GM13976 (cell line): ENCODE data around the gene FJX1.

Experiments
- DNase-seq: peaks from one replicate; pipeline ENCODE4 v3.0.0; 2012; ENCODE audit warnings: low spot score
- in situ Hi-C: fragments of 300-500 bp; cut with MboI; formaldehyde crosslinking; loops from one replicate; pipeline ENCODE4 v1.12.0; 2022; ENCODE audit warnings: low sequenced_read_pairs, mixed read lengths, inconsistent platforms; ENCODE audit not compliant: unreplicated experiment
- TF ChIP-seq, protein P1 (sequence below): IDR thresholded peaks from 2 replicates; pipeline ENCODE4 v1.5.1; 2012; ENCODE audit warnings: borderline replicate concordance, mild to moderate bottlenecking; ENCODE audit not compliant: insufficient read depth; ENCODE audit errors: extremely low read depth, missing control alignments, control extremely low read depth

The FJX1 gene

DNA sequence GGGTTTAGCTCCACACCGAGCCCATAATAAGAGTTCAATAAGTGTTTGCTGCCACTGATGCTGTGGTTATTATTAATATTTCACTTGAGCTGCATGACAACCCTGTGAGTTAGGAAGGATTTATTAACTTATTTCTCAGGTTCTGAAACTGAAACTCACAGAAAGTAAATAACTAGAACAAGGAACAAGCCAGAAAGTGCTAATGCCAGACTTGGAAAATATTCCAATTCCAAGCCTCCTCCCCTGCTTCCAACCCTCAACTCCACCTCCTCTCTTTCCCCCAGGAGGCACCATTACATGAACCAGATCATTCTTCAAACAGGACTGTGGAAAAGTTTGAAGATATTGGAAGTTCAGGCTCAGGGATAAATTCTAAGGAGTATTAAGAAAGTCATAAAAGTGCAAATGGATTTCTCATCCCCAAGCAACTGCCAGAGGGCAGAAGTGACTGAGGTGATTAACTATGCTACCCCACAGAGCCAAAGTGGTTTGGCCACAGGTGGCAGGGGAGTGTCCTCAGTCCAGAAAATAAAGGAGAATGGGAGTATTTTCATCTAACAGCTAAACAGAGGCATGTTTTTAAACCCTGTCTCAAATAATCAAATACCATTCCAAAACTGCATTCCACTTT, 3.2 kb upstream of the FJX1 start:
- TF ChIP-seq, protein P1, sequence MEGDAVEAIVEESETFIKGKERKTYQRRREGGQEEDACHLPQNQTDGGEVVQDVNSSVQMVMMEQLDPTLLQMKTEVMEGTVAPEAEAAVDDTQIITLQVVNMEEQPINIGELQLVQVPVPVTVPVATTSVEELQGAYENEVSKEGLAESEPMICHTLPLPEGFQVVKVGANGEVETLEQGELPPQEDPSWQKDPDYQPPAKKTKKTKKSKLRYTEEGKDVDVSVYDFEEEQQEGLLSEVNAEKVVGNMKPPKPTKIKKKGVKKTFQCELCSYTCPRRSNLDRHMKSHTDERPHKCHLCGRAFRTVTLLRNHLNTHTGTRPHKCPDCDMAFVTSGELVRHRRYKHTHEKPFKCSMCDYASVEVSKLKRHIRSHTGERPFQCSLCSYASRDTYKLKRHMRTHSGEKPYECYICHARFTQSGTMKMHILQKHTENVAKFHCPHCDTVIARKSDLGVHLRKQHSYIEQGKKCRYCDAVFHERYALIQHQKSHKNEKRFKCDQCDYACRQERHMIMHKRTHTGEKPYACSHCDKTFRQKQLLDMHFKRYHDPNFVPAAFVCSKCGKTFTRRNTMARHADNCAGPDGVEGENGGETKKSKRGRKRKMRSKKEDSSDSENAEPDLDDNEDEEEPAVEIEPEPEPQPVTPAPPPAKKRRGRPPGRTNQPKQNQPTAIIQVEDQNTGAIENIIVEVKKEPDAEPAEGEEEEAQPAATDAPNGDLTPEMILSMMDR: no peak
- DNase-seq: no peak
- in situ Hi-C loops: loop anchor here (10.0 to 25.0 kb wide), 4 partner anchors 197 to 650 kb away; no protein-coding TSS in a partner anchor

- DNase-seq: peak; percentile 57
- in situ Hi-C loops: loop anchor here (10.0 to 25.0 kb wide), 4 partner anchors 196 to 649 kb away; no protein-coding TSS in a partner anchor
- TF ChIP-seq, protein P1: peak; percentile 55
These were observed 2.0 kb upstream of the FJX1 start for GRCh38 chr11:35615921-35616900.

- in situ Hi-C loops: loop anchor here (10.0 to 25.0 kb wide), 4 partner anchors 195 to 648 kb away; no protein-coding TSS in a partner anchor
- DNase-seq: no peak
- TF ChIP-seq, protein P1: no peak
These were observed 959 bp upstream of the FJX1 start for GRCh38 chr11:35617316-35617686.

GRCh38 chr11:35618497-35619115, 346 bp downstream of the FJX1 start:
- TF ChIP-seq, protein P1: no peak
- peak; percentile 73 for DNase-seq
- in situ Hi-C loops: loop anchor here (10.0 to 25.0 kb wide), 4 partner anchors 194 to 646 kb away; no protein-coding TSS in a partner anchor

- TF ChIP-seq, protein P1: no peak
- peak; percentile 57 for DNase-seq
- in situ Hi-C loops: loop anchor here (10.0 to 25.0 kb wide), 4 partner anchors 193 to 646 kb away; no protein-coding TSS in a partner anchor
These were observed 1.0 kb downstream of the FJX1 start for GRCh38 chr11:35619116-35619854.
